Fibroblast of pulmonary artery (primary cell): ENCODE data around the gene SHISA3.

Source experiments
- DNase-seq: peaks from one replicate; pipeline ENCODE4 v3.0.0-alpha.2; 2010; ENCODE audit warnings: low read depth
- H3K4me3 ChIP-seq: replicated peaks from 2 replicates; pipeline ENCODE4 v1.5.1; 2011; ENCODE audit warnings: low read depth, mild to moderate bottlenecking, control low read depth, low read length, moderate library complexity
- TF ChIP-seq, protein P1 (sequence below): IDR thresholded peaks from 2 replicates; pipeline ENCODE4 v1.5.1; 2011; ENCODE audit warnings: mild to moderate bottlenecking, control low read depth, low read length, inconsistent platforms; ENCODE audit errors: missing control alignments

Gene SHISA3

DNA sequence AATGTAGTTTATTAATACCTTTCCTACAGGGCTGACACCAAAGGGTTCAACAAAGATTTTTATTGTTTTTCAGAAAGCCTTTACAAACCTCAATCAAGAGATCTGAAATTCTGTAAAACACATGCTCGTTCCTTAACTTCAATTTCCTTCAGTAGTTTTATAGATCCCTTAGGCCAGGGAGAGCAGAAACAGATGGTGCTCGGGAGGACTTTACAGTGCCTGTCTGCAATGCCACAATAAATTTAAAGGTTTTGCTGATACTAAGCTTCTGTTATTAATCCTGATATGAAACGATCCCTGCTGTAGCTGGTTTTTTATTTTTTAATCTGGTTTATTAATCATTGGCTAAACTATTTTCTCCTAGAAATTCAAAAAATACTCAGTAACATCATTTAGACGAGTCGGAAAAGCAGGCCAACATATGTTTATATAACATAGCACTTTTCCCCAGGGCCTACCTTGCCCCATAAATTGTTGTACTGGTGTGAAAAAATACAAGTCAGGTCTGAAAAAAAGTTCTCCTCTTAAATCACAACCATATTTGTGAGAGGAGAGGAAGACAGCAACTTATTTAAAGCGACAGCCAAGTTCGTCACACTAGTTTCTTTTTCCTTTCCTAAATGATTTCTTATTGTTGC is 39.8 kb downstream of the SHISA3 start:
- H3K4me3 ChIP-seq, result no peak overlapping the region
- TF ChIP-seq, protein P1, sequence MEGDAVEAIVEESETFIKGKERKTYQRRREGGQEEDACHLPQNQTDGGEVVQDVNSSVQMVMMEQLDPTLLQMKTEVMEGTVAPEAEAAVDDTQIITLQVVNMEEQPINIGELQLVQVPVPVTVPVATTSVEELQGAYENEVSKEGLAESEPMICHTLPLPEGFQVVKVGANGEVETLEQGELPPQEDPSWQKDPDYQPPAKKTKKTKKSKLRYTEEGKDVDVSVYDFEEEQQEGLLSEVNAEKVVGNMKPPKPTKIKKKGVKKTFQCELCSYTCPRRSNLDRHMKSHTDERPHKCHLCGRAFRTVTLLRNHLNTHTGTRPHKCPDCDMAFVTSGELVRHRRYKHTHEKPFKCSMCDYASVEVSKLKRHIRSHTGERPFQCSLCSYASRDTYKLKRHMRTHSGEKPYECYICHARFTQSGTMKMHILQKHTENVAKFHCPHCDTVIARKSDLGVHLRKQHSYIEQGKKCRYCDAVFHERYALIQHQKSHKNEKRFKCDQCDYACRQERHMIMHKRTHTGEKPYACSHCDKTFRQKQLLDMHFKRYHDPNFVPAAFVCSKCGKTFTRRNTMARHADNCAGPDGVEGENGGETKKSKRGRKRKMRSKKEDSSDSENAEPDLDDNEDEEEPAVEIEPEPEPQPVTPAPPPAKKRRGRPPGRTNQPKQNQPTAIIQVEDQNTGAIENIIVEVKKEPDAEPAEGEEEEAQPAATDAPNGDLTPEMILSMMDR, result no peak
- DNase-seq, result no peak

DNA sequence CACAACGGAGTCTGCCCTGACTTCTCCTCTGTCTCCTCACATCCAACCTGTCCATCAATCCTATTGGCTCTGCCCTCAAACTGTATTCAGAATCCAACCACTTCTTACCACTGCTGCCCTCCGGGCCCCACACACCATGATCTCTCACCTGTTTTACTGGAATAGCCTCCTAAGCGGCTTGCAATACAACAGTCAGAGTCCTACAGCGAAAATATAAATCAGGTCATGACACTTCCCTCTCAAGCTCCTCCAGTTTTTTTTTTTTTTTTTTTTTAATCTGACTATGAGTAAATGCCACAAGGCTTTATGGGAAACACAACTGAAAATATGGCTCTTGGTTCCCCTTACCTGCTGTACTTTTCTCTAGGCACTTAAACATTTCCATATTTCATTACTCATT is 42.8 kb downstream of the SHISA3 start:
- DNase-seq, result no peak
- TF ChIP-seq, protein P1, result no peak
- H3K4me3 ChIP-seq, result no peak overlapping the region

DNA sequence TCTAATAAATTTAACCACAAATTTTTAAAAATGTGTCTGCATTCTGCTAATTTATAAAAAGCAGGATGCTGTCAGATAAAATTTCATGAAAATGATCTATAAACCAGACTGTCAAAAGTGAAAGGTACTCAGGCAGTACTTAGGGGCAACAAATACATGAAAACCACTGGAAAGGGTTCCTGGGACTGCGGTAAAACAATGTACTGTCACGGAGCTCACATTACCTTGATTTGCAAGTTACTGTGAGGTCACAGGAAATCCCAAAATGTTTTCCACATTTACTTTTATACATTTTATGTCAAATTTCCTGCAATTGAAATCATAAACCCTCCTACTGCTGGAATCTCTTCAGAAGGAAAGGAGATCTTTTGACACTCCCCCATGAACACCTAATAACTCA is 45.3 kb downstream of the SHISA3 start:
- TF ChIP-seq, protein P1, result no peak
- no peak overlapping the region for H3K4me3 ChIP-seq
- no peak for DNase-seq

DNA sequence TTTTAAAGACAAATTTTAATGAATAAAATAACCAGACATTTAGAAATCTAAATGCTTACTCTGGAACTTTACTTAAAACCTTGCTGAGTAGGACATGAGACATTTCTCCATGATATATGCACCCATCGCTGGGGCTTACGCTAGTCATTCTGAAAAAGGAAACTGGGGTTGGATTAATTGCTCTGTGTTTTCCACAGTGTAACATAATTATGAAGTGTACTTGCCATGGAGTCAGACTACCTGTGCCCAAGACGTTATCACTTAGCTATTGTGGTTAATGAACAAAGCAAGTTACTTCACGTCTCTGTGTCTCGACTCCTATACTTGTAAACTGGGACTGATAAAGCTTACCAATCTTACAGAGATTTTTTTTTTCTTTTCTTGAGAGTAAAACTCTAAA is 47.8 kb downstream of the SHISA3 start:
- TF ChIP-seq, protein P1, result no peak
- no peak for DNase-seq
- no peak overlapping the region for H3K4me3 ChIP-seq

DNA sequence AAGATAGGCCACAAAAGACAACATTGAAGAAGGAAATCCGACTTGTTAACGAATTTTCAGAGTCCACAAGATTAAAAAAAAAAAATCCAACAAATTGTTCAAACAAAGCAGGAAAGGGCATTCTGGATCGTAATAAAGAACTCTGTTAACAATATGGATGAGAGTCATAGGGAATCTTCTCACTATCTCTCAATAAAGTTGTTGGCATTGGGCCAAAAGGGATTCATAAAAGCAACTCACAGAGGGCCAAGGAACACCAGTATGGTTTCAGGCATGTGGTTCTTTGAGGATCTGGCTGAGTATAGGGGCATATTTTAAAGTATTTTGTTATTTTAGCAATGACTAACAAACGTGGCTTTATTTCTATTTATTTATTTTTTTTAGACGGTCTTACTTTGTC is 49.5 kb downstream of the SHISA3 start:
- DNase-seq, result no peak
- TF ChIP-seq, protein P1, result no peak
- no peak overlapping the region for H3K4me3 ChIP-seq
